GM12873 (cell line): ENCODE data around the gene SPATS2L.

ENCODE experiments used
- CTCF ChIP-seq: IDR thresholded peaks from 2 replicates; pipeline ENCODE4 v1.5.1; 2012; ENCODE audit warnings: low read depth, mild to moderate bottlenecking, moderate library complexity, low read length, control low read depth; ENCODE audit not compliant: insufficient read depth; ENCODE audit errors: missing control alignments

The SPATS2L gene

DNA sequence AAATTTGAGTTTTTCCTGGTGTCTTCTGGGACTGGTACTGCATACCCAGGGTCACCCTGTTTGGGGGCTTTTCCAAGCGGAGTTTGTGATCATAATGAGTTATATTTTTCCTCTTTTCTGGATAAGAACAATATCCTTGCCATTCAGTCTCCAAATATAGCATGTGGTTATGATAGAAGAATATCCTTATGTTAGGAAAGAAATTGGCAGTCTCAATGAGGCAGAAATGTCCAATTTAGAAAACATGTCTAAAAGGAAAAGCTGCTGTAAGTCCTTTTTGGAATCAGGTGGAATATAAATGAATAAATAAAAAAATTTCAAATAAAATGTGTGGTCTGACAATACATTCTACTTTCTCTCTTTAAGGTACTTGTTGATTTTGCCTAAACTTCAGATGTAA, 36.2 kb downstream of the SPATS2L start:
- TF ChIP-seq CTCF: no peak

DNA sequence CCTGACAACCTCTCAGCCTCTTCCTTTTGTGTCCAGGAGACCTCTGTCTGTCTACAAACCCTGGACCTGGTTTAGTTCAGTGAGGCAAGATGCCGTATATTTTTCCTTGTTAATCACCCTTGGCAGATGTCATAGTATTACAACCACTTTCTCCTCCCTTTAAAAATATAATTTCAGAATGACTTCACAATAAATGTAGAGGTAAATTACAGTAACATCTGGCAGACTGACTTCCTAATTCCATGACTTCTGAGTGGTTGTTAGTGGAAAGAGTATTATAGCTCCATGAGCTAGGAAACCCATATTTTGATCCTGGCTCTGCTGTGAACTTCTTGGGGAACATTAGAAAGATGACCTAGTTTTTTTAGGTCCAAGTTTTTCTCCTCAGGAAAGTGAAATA, 39.5 kb downstream of the SPATS2L start:
- TF ChIP-seq CTCF: no peak

DNA sequence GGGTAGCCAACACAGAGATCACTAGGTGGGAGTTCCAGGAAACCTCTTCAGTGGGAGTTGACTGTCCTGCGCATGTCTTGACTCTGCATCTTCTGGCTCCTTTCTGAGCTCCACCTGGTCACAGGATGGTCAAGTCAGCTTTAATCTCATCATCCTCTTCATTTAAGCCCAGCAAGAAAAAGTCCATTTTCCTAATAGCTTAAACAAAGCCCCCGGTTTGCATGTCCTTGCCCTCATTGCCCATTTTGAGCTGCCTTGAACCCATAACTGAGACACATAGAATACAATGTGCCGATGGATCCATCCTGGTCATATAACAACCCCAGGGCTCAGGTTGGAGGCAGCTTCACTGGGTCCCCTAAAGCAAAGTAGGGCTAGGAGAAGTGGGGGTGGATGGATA, 40.8 kb downstream of the SPATS2L start:
- no peak for TF ChIP-seq CTCF

DNA sequence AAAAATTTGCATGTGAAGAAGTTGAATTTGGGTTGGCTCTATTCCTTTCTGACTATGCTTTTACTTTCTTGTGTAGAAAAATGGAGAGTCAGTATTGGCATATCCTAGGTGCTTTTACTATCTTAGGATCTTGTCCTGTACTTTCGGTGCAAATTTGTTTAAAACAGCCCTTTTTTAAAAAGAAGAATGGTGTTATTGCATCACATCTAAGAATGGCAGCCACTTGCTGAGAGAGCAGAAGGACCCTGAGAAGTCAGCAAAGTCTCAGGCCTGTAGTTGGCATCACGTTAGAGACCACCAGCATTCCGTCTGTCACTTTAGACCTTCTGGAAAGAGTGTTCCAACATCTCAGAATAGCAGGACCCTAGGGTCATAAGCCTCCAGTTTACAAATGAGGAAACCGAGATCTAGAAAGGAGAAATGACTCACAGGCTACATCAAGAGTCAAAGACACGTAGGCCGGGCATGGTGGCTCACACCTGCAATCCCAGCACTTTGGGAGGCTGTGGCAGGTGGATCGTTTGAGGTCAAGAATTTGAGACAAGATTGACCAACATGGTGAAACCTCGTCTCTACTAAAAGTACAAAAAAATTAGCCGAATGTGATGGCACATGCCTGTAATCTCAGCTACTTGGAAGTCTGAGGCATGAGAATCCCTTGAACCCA, 42.5 kb downstream of the SPATS2L start:
- TF ChIP-seq CTCF: no peak

- TF ChIP-seq CTCF: no peak
These were observed 43.4 kb downstream of the SPATS2L start for GRCh38 chr2:200349868-200350267.

DNA sequence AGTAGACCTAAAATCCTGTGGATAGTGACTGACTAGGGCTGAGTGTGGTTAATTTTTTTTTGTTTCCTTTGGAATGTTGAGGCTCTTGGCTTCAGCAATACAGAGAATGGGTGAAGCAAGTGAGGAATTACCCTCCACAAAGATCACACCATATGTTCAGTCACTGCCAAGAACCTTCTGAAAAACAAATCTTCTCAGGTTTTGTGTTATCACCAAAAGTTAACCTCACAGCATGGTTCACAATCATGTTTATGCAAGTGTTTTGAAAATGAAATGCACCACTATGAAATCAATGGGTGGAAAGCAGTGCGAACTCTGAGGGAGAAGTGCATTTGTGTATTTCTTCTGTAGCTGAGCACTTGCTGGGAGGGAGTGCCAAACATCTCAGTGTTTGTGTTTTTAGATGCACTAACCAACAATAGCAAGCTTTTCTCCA, 44.4 kb downstream of the SPATS2L start:
- TF ChIP-seq CTCF: no peak

DNA sequence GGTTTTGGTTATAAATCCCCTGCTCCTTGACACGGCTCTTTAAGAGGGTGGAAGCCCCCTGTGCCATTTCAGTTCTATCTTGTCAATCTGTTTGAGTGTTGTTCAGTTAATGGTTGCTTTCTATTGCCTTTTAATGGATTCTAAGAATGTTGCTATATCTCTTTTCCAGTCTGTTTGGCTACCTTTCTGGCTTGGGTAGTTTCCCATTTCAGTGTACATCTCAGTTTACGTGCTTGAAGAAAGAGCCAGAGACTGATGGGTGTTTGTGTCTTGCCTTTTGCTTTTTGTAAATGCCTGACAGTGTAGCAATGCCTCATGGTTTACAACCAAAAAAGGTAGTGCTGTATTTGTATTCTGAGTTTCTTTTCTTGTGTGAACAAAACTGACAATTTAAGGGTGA, 45.3 kb downstream of the SPATS2L start:
- TF ChIP-seq CTCF: no peak
